Head of caudate nucleus (tissue), 42 donors: Measurements from ENCODE around the gene GALNT17.

ENCODE experiments used
- DNase-seq, 42 donors: peaks; one replicate each; pipeline versions ENCODE4 v3.0.0 to v3.0.0-alpha.2; 2020 to 2021; ENCODE audit warnings: mixed read lengths in 7 of 42
- intact Hi-C: fragments of 100-400 bp; cut with DNase I; formaldehyde crosslinking; loops from one replicate; pipeline ENCODE4 v1.15.0; 2022

The GALNT17 gene

DNA sequence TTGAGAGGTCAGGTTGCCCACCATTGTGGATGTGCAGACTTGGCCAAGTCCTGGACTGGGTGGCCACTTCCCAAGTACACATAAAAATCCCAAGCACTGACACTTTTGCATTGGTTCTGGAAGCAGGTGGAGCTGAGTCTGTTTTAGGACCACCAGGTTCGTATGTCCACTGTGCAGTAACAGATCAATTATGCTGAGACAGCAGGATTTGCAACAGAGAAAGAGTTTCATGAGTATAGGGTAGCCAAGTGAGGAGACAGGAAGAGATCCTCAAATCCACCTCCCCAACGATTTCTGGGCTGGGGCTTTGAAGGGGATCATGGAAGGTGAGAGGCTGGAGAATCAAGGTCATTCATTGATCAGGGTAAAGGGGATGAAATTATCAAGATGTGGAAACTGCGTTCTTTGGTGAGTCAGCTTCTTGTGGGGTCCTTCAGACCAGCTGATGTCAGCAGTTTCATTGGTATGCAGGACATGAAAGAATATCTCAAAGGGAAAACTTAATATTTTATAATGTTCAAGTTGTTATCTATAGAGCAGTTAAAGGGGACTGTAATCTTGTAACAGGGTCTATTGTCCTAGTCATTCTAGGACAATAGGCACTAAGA lies 277.7 kb downstream of the GALNT17 start:
- no peak for DNase-seq
- intact Hi-C loops = no loop called here

DNA sequence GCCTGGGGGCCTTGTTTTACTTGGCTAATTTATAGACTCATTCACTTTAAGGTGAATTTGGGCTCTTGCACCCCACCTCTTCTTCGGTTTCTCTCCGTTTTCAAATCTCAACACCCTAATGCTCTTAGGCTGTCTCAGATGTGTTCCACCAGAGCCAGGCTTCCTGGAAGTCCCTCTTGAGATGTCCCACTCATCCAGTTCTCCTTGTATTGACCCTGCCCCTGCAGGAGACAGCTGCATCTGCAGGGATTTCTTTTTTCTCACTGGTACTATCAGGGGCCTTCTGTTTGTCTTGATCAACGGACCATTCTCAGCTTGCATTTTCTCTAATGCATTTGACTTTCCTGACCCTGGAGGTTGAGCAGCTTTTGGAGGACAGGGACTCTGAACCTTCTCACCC lies 279.5 kb downstream of the GALNT17 start:
- intact Hi-C loops = no loop called here
- no peak for DNase-seq

DNA sequence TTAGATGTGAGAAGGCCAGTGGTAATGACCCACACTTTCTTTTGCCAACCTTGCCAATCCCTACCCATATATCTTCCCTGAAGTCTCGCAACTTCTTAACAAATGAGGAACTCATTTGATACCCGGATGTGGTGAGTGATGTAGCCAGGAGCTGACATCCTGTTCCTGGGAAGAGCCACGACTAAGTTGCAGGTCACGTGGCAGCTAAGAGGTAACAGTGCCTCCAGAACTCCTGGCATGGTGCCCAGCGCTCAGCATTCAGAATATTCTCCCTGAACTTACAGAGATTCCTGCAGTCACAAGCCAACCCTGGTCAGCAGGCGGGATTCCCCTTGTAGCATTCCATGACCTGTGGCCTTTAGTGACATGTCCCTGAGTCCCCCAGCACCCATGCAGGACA lies 282.5 kb downstream of the GALNT17 start:
- DNase-seq = peak in 9 of 42 donors; percentile 6 to 45 (median 18)
- intact Hi-C loops = no loop called here

DNA sequence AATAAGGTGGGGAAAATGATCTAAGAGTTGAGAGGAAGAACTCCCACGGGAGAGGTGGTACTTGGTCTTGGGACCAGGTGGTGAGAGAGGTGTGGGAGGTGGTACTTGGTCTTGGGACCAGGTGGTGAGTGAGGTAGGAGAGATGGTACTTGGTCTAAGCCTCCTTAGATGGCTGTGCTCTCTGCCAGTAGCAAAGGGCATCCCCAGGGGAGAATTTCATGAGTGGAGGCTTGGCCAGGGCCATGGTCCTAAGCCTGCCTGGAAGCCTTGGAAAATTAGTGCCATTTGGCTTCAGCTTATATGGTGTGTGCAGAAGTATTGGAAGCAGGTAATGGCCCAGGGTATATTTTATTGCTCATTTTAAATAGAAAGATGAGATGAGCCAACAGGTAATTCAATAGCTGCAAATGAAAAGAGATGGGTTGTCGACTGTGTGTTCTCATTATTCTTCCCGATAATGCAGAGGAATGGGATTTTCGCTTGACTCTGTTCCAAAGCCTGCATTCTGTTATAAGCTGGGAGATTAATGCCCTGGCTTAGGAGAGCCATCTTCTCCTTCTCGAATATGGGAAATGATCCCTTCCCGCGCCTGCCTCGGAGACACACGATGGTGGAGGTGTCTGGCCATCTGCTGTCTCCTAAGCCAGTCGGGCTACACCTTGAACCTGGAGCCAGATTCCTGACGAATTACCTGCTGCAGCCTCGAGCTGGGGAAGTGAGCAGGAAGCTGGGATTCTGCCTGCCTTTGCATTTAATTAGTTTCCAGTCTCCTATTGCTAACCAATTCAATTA lies 287.8 kb downstream of the GALNT17 start:
- intact Hi-C loops = no loop called here
- no peak for DNase-seq

DNA sequence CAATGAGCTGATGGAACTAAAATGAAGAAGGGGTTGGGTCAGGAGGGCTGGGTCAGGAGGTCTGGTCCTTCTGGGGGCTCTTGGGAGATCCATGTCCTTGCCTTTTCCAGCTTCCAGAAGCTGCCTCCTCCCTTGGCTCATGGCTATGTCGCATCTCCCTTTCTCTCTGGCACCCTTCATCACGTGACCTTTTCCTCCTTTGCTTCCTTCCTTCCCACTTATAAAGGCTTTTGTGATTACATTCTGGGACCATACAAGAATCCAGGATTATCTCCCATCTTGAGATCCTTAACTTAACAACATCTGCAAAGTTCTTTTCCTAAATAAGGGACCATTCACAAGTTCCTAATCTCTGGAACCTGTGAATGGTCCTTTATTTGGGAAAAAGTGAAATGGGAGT lies 290.2 kb downstream of the GALNT17 start:
- intact Hi-C loops = no loop called here
- DNase-seq = no peak

DNA sequence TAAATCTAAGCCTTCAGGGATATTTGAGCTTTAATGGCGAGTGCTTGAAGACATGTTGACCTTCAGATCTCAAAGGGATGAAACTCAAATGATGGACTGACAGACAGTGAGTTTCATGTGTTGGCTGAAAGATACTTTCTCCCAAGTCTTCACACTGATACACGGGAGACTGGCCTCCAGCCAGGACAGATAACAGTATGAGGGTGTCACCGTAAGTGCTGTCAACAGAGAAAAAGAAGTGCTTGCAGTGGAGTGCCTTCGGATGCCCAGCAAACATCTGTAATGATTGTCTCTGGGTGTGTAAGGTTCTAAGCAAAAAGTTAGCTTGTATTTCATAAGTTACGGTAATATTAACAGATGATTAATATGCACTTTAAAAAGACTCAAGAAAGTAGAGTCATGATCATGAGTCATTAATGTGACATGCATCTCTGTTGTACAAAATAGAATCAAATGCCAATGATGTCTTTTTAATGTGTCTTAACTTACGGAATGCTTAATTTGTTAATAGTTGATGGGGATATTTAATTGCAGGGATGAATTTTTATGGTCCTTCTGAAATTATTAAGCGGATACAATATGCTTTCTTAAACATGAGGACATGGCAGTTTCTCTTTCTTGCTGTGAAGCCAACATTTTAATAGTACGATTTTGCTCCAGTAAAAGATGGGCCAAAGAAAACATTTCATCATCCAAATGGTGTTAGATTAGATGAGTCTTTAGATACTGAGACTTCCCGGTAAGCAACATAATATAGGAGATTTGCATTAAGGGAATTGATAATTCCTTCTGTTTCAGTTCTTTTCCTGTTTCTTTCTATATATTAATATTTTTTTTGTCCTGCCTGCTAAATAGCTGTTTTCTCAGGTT lies 292.5 kb downstream of the GALNT17 start:
- intact Hi-C loops = no loop called here
- no peak for DNase-seq

DNA sequence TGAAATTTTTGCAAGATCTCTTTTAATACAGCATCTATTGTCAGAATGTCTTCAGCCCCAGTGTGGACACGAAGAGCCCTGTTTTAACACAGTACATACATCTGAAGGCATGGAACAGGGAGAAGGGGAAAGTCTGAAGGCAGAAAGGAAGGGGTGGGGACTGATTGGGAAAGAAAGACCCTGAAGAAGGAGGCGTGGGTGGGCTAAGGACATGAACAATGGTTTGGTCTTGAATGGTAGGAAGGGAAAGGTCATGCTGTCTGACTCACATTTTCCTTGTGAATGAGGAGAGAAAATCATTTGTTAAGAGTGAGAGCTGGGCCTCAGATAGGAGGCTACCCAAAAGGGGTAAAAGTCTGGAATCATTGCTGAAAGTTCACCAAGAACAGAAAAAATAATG lies 297.1 kb downstream of the GALNT17 start:
- intact Hi-C loops = no loop called here
- no peak for DNase-seq

DNA sequence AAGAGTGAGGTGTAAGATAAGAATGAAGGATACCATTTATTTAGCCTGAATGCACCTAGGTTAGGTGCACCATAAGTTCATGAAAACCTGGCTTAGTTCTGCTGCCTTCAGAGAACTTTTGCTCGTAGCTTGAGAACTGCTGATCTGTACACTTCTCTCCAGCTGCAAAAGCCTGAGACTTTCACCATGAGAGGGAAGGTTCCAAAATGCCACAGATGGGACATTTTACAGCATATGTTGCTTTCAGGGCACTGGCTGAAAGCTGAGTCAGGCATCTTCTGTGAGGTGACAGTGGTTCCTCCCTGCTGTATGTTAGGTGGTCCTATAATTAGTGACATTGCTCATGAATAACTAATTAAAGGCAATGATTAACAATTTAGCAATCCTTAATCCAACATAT lies 298.3 kb downstream of the GALNT17 start:
- no peak for DNase-seq
- intact Hi-C loops = no loop called here

DNA sequence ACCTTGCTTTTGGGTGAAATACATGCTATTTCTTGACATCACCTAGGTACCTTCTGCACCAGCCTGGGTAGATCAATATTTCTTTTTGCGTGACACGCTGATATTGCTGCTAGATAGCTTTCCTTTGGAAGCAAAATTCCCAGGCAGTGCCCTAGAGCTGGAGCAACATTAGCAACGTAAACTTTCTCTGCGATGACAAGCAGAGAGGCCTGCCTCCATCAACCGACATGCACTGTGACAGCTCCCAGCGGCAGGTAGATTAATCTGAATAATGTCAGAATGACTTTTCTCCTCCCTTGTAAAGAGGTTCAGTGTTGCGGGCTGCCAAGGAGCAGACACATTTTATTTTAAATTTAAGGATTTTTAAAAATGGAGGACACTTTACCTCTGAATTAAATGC lies 307.4 kb downstream of the GALNT17 start:
- intact Hi-C loops = no loop called here
- DNase-seq = peak in 35 of 42 donors; percentile 4 to 78 (median 40)

DNA sequence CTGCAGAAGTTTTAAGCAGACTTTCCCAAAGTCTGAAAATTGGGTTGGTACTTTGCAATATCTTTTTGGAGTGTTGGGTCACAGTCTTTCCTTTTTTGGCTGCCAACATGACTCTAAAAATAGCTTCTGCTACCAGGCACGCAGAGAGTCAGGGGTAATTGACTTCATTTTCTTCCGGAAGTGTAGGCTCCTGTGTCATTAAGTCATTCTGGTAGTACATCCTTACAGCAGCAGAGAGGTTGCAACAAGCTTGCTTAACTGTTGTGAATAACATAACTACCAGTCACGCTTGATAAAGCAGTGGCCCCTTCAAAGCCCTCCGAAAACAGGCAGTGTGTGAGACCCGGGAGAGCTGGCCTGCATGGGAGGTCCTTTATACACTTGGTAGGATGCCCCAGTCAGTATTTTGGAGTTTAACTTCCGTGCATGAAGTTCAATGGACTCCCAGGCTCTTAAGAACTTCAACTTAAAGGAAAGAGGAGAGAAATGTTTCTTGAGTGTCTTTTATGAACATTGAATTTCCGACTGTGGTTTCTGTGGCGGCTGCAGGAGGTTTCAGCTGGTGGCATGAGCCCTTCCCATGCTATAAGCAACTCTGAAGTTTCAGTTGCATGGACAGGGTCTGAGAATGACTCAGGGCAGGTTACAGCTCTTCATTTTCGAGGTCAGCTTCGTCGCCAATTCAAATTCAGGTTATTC lies 310.7 kb downstream of the GALNT17 start:
- intact Hi-C loops = no loop called here
- peak in 22 of 42 donors; percentile 6 to 73 (median 36) for DNase-seq

DNA sequence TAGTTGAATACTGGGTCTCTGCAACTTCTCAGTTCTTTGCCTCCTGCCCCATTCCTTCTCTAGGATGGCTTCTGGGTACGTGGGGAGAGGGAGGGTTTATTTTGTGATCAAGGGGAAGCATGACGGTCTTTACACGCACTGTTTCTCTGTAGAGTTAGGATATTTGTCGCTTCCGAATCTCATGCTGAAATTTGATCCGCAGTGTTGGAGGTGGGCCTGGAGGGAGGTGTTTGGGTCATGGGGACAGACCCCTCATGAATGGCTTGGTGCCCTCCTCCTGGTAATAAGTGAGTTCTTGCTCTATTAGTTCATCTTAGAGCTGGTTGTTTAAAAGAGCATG lies 311.2 kb downstream of the GALNT17 start:
- no peak for DNase-seq

DNA sequence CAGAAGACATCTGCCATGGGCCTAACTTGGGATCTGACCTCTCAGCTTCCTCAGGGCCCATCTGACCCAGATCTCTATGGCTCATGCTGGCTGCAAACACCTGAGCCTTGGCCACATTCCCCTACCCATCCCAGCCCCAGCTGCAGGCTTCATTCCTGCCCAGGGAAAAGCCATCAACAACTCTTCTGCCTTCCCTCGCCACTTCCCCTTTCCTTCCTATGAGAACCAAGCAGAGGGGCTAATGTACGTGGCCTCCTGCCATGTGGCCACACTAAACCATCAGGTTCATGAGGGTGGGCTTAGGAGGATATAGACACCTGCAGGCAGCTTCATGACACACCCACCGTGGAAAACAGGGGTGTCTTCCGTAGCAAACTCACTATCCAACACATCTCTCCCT lies 312.2 kb downstream of the GALNT17 start:
- intact Hi-C loops = no loop called here
- no peak for DNase-seq

More for the DNA sequence above, 311.2 kb downstream of the GALNT17 start:
- intact Hi-C loops = no loop called here

DNA sequence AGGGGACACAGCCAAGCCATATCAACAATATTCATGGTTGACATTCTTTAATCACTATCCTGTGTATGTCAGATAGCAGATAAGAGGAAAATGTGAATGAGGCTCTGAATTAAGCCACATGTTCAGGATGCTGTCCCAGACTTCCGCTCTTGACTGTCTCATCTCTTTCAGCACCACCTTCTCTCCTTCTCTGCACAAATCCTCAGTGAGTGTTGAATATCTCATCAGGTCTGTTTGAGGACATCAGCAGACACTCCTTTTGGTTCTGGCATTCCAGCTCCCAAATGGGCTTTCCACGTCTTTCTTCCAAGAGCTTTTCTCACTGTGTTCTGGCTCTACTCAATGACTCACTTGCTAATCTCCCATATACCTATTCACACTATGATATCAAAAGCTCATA lies 321.7 kb downstream of the GALNT17 start:
- intact Hi-C loops = no loop called here

DNA sequence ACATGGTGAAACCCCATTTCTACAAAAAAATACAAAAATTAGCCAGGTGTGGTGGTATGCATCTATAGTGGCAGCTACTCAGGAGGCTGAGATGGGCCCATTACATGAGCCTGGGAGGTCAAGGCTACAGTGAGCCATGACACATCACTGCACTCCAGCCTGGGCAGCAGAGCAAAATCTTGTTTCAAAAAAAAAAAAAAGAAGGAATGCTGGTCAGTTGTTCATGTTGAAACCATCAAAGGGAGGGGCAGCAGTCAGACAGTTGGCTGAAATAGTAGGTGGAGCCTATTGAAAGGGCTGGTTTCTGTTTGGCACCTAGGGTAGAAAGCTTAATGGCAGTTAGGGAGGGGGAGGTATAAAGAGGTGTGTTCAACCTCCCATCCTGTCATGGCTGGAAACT lies 323.0 kb downstream of the GALNT17 start:
- intact Hi-C loops = no loop called here
- DNase-seq = no peak

More for the DNA sequence above, 321.7 kb downstream of the GALNT17 start:
- no peak for DNase-seq

DNA sequence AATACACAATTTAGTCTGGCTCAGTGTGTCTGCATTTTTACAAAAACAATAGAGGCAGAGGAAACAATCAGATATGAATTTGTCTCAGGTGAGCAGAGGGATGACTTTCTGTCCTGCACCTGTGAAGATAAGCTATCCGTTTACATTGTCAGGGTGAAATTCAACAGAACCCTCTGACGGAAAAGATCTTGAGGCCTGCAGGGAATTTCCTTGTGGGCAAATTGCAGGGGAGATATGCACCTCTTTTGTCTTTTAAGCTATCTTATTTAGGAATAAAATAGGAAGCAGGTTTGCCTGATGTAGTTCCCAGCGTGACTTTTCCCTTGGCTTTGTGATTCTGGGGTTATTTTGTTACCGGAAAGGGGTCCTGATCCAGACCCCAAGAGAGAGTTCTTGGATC lies 325.1 kb downstream of the GALNT17 start:
- intact Hi-C loops = no loop called here
- no peak for DNase-seq

DNA sequence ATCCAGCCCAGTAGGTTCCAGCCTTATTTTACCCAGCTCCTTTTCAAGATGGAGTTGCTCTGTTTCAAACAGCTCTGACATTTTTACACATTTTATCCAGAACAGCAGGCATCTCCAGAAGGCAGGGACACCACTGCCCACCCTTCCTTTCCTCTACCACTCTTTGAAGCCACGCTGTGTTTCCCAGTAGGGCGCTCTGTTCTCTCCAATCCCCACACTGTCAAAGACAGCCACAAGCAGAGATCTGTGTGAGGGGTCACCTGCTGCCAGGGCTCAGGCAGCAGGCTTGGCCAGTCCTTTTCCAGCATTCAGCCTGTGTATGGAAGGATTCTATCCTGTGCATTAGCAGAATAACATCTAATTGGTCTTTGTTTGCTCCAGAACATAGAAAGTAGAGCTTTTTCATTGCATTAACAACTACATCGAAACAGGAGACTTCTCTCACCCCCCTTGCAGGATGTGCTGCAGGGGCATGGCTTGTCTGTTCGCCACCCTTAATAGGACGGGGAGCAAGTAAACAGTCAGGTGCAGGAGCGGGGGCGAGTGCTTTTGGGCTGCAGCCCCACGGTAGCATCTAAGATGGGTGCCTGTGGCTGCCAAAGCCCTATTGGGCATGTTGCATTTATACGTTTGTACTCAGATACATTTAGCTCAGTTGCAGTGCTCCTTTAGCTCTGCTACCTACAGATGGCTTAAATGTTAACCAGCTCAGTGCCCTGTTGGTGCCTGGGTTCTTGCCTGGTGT lies 326.1 kb downstream of the GALNT17 start:
- intact Hi-C loops = no loop called here

DNA sequence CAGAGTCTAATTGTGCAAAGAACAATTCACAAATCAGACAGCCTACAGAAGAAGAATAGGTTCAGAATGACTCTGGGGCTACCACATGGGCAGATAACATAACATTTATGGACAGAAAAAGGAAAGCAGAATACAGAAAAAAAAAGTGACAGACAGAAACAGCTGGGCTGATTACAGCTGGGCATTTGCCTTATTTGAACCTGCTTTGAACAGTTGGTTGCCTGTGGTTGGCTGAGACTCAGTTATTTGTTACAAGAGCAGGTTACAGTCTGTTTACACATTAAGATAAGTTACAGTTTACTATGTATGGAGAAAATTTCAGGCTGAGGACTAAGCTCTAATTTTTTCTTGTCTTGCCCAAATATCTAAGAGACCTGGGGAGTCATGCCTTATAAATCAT lies 327.2 kb downstream of the GALNT17 start:
- intact Hi-C loops = no loop called here
- no peak for DNase-seq

More for the DNA sequence above, 326.1 kb downstream of the GALNT17 start:
- DNase-seq = no peak

DNA sequence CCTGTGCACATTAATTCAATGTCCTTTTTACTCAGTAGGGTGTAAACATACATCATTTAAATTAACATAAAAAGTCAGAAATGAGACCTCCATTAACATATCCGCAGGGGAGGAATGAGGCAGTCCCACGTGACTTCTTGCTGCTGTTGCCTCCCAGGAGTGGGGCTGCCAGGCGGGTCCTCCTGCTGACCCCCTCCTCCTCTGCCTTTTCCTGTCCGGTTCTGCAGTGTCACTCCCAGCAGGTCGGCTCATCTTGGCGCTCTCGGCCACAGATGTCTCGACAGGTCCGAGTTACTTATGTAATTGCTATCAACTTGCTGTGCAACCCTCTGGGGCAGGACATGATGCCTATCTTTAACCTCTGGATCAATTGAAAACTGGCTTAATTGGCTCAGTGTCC lies 329.6 kb downstream of the GALNT17 start:
- intact Hi-C loops = no loop called here
- no peak for DNase-seq

DNA sequence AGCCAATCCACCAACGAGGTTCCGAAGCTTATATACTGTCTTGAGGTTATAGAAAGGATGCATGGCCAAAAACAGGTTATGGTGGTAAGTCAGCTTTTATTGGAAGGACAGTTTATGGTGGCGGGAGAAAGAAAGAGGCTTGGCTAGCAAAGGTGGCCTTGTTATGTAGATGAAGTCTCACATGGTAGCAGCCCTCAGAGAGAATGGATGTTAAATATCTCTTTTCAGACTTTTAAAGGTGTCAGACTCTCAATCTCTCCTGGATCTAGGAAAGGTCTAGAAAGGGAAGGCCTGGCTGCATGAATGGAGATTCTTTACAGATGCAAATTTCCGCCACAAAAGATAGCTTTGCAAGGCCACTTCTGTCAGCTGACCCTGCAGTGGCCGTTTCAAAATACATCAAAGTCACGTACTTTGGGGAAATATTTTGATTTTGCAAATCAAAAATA lies 333.8 kb downstream of the GALNT17 start:
- intact Hi-C loops = no loop called here

More for the DNA sequence above, 333.8 kb downstream of the GALNT17 start:
- no peak for DNase-seq
